Activated T-cell treated with anti-CD3 and anti-CD28 coated beads, Interleukin-2, amount 50 U/mL, for 48 hours (primary cell): ENCODE measurements around the gene AGRN.
A peak's percentile ranks its signal among the peaks of the same experiment; 100 is the strongest.

Source experiments
- DNase-seq, 2 experiments: peaks; one replicate each; pipeline ENCODE4 v3.0.0-alpha.2; 2020

AGRN gene

GRCh38 chr1:1039145-1039910 lies 19.4 kb downstream of the AGRN start:
- peak in 1 of 2 experiments; percentile 67 for DNase-seq

- peak; percentile 81 to 86 for DNase-seq
Observed at GRCh38 chr1:1040004-1040991, 20.4 kb downstream of the AGRN start.

GRCh38 chr1:1041092-1041523 lies 21.2 kb downstream of the AGRN start:
- no peak for DNase-seq

GRCh38 chr1:1041873-1042272 lies 22.0 kb downstream of the AGRN start:
- no peak for DNase-seq

GRCh38 chr1:1042835-1043234 lies 22.9 kb downstream of the AGRN start:
- no peak for DNase-seq

GRCh38 chr1:1043411-1043810 lies 23.5 kb downstream of the AGRN start:
- no peak for DNase-seq

- DNase-seq, result no peak
Observed at GRCh38 chr1:1043921-1044320, 24.0 kb downstream of the AGRN start.

GRCh38 chr1:1044455-1045078 lies 24.6 kb downstream of the AGRN start:
- no peak for DNase-seq

GRCh38 chr1:1045129-1045528 lies 25.2 kb downstream of the AGRN start:
- DNase-seq, result no peak

GRCh38 chr1:1046243-1046642 lies 26.3 kb downstream of the AGRN start:
- DNase-seq, result no peak

- no peak for DNase-seq
Observed at GRCh38 chr1:1046767-1047166, 26.8 kb downstream of the AGRN start.

- no peak for DNase-seq
Observed at GRCh38 chr1:1047407-1047806, 27.5 kb downstream of the AGRN start.

GRCh38 chr1:1047963-1048362 lies 28.0 kb downstream of the AGRN start:
- no peak for DNase-seq

GRCh38 chr1:1048765-1049164 lies 28.8 kb downstream of the AGRN start:
- no peak for DNase-seq

GRCh38 chr1:1049318-1050165 lies 29.6 kb downstream of the AGRN start:
- DNase-seq, result no peak

- no peak for DNase-seq
Observed at GRCh38 chr1:1050577-1051052, 30.7 kb downstream of the AGRN start.

GRCh38 chr1:1051127-1051810 lies 31.3 kb downstream of the AGRN start:
- DNase-seq, result no peak

GRCh38 chr1:1052003-1052840 lies 32.3 kb downstream of the AGRN start:
- DNase-seq, result no peak

- DNase-seq, result no peak
Observed at GRCh38 chr1:1053022-1053421, 33.1 kb downstream of the AGRN start.

GRCh38 chr1:1053682-1054081 lies 33.8 kb downstream of the AGRN start:
- DNase-seq, result no peak
